Gastrocnemius medialis (tissue), 4 donors: ENCODE data around the gene MMEL1.

Experiments
- CTCF ChIP-seq, 5 experiments: fragments of 450-650 bp in 3 of 5; fragments of 200-600 bp in 2 of 5; sonication (generic) in 2 of 5; IDR thresholded peaks in 4 of 5; conservative IDR thresholded peaks in 1 of 5; 1 replicate in 4 of 5; 2 replicates in 1 of 5; pipeline ENCODE4 v1.5.1; 2016 to 2019; ENCODE audit warnings: antibody characterized with exemption in 5 of 5, mild to moderate bottlenecking in 3 of 5, moderate library complexity in 3 of 5
- POLR2A ChIP-seq, 2 donors: fragments of 450-650 bp; IDR thresholded peaks; one replicate each; pipeline ENCODE4 v1.6.1; 2017; ENCODE audit warnings: antibody characterized with exemption in 2 of 2, mild to moderate bottlenecking in 2 of 2, moderate library complexity in 2 of 2

- no peak for TF ChIP-seq CTCF (IDR thresholded peaks at IDR 0.05 in 4 of 5, conservative IDR thresholded peaks at IDR 0.05 in 1 of 5)
- TF ChIP-seq POLR2A (IDR thresholded peaks at IDR 0.05), result no peak
These were observed 12.3 kb upstream of the MMEL1 start for GRCh38 chr1:2645143-2645542.
